GM19238 (cell line): Measurements from ENCODE around the gene C17orf78.
"Not testable (repeated sequence)": the region's sequence is repeated elsewhere in the genome, so short reads cannot be mapped to it uniquely, and the experiment has no call there.

Source experiments
- DNase-seq: peaks from one replicate; pipeline ENCODE4 v3.0.0; 2011; ENCODE audit warnings: low spot score; ENCODE audit not compliant: insufficient read length

The C17orf78 gene

DNA sequence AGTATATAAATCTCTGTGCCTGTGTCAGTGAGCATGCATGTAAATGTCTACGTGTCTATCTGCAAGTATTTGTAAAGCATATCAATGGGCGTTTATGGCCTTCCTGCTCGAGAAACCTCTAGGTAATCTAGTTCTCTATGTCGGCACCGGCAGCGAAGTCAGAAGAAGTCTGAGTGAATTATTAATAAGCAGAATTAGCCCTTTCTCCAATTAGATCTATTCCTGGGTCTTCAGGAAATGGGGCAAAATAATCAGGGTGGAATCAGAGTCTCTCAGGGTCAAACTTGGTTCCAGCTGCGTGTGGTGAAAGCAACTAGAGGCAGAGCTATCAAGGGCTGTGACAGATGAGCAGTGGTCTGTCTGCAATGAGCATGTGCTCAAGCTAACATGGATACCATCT is at the start of gene C17orf78:
C17orf78 (plus strand) TSS at position 280 of the 400 bp plus-strand sequence; CDS start at position 388, 108 bp downstream.
- no peak for DNase-seq

GRCh38 chr17:37327341-37328090 is 48.3 kb upstream of the C17orf78 start:
- no peak for DNase-seq

- DNase-seq = no peak
Measured at GRCh38 chr17:37338847-37339246, 36.9 kb upstream of the C17orf78 start.

- no peak for DNase-seq
Measured at GRCh38 chr17:37339321-37339720, 36.5 kb upstream of the C17orf78 start.

GRCh38 chr17:37340804-37341203 is 35.0 kb upstream of the C17orf78 start:
- DNase-seq = no peak

DNA sequence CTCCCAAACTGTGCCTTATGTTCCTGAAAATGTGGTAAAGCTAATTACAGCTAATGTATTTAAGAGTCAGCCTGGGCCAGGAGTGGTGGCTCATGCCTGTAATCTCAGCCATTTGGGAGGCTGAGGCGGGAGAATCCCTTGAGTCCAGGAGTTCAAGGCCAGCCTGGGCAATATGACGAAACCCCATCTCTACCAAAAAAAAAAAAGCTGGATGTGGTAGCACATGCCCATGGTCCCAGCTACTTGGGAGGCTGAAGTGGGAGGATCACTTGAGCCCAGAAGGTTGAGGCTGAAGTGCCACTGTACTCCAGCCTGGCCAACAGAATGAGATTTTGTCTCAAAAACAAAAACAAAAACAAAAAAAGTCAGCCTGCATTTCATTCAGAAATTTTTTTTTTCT is 33.2 kb upstream of the C17orf78 start:
- no peak for DNase-seq

DNA sequence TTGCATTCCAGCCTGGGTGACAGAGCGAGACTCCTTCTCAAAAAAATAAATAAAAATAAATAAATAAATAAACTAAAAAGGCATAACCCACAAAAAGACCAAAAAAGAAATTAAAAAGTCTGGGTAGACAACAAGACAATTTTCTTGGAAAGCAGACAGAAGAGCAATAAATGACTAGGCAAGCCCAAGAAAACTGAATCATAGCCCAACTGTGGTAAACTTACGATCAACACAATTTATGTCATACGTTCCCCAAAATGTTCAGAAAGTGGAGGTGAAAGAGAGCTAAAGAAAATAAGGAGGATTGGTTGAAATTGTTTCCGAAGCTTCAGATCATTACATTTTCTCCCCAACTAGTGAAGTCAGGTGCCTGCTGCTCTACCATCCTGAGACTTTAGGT is 31.3 kb upstream of the C17orf78 start:
- no peak for DNase-seq

DNA sequence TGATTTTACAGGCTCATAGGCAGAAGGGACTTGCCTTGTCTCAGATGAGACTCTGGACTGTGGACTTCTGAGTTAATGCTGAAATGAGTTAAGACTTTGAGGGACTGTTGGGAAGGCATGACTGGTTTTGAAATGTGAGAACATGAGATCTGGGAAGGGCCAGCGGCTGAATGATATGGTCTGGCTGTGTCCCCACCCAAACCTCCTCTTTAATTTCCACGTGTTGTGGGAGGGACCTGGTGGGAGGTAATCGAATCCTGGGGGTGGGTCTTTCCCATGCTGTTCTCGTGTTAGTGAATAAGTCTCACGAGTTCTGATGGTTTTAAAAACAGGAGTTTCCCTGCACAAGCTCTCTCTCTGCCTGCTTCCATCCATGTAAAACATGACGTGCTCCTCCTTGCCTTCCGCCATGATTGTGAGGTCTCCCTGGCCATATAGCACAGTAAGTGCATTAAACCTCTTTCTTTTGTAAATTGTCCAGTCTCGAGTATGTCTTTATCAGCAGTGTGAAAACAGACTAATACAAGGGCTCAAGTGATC is 28.9 kb upstream of the C17orf78 start:
- DNase-seq = not testable (repeated sequence)

DNA sequence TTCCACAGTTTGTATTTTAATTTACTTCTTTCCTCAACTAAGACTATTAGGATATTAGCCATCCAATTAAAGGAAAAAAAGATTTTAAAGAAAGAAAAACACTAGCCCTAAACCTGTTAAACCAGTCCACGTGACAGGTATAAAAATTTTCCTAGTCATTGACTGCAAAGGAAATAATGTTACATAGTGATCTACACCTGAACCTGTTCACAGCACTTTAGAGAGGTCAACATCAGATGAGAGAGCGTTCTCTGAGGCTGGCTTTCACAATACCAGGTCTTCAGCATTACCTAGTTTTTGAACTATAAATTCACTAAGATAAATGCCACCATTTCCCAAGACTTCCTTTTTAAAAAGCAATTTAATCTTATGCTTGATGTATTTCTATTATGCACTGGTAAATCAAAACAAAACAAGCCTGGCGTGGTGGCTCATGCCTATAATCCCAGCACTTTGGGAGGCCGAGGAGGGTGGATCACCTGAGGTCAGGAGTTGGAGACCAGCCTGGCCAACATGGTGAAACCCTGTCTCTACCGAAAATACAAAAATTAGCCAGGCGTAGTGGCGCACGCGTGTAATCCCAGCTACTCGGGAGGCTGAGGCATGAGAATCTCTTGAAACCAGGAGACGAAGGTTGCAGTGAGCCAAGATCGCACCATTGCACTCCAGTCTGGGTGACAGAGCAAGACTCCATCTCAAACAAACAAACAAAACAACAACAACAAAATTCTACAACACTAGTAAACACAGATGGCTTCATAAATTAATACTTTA is 18.8 kb upstream of the C17orf78 start:
- not testable (repeated sequence) for DNase-seq

DNA sequence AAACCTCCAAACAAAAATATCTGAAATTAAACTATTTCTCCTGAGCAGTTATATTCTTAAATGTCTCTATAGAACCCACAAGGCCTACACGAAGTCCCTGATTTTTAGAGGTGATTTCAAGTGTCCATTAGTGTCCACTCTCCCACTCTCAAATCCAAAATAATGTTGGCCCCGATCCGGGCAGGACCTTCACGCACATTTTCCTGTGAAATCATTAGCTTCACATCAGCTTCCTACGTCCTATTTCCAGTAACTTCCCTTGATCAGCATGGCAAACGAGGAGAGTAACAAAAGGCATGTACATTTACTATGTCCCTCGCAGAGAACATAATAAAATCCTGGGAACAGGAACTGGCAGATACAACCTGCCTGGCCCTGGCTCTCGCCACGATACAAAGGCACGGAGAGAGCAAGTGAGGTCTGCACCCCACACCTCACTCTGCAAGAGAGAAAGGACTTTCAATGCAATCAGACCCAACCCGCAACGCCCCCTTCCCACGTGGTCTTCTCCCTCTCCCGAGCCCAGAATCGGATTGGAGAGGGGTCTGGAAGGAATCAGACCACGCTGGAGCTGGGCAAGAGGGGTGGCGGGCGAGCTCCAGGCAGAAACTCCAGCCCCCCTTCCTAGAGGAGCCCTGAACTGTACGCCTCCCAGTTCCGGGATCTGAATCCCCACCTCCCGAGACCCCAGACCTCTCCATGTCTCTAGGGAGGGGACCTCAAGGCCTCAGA is 17.5 kb upstream of the C17orf78 start:
- peak; percentile 42 for DNase-seq

- peak; percentile 99 for DNase-seq
Measured at GRCh38 chr17:37358830-37359681, 16.7 kb upstream of the C17orf78 start.

DNA sequence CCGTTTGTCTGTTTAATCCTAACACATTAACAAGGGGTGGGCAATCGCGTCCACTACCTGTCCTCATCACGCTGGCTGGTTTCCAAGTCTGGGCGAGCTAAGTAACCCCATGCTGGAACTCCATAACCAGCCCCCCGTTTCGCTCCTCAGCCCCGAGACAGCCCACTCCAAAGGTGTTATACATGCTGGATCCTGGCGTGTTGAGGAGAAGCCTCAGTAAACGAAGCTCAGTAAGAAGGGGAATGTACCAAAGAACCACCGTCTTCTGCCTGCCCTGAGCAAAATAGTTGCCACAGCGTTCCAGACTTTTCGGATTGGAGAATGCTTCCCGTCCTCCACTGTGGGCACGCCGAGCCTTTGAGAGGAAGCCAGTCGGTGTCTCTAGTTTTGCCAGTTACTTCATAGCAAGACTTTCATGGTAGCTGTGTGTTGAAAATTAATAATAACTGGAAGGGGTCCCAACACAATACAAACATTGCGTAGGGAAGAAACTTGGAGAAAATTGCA is 16.1 kb upstream of the C17orf78 start:
- DNase-seq = no peak

- DNase-seq = no peak
Measured at GRCh38 chr17:37360632-37361031, 15.2 kb upstream of the C17orf78 start.

DNA sequence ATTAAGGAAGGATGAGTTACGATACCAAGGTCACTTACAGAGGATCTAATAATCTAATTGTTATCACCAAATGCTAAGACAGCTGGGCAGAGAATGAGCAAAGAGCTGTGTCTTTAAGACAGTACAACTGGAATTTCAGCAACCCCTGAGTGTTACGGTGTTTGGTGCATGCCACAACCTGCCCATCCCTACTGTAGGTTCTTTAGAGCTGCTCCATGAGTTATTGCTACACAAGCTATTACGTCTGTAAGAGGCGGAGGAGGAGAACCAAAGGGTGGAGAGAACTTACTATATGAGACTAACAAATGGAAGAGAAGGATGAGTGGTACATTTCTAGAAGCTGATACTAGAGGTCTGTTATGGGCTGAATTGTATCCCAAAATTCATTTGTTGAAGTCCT is 14.2 kb upstream of the C17orf78 start:
- no peak for DNase-seq

- no peak for DNase-seq
Measured at GRCh38 chr17:37365589-37365988, 10.2 kb upstream of the C17orf78 start.

- DNase-seq = no peak
Measured at GRCh38 chr17:37368577-37368976, 7.2 kb upstream of the C17orf78 start.

- peak; percentile 53 for DNase-seq
Measured at GRCh38 chr17:37373530-37374159, 2.1 kb upstream of the C17orf78 start.

DNA sequence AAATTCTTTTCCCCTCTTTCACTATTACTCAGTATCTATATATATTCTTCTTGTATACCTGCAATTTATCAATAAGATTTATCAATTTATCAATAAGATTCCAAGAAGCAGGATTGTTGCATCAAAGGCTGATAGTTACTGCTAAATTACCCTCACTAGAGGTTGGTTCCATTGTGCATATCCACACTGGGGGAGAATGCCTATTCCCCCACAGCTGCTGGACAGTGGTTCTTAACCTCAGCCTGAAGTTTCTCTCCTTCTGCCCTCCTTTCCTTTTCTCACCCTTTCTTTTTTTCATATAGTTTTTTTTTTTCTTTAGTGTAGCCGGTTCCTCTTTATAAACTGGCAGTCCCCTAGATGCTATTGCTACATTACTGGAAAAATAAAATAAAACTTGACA is 6.3 kb downstream of the C17orf78 start:
- no peak for DNase-seq

GRCh38 chr17:37384560-37385149 is 8.9 kb downstream of the C17orf78 start:
- no peak for DNase-seq
